Activated CD4-positive, alpha-beta T cell treated with anti-CD3 and anti-CD28 coated beads for 4 hours (primary cell): Measurements from ENCODE around the gene ODC1.
"Not testable (repeated sequence)": the region's sequence is repeated elsewhere in the genome, so short reads cannot be mapped to it uniquely, and the experiment has no call there.

Experiments
- DNase-seq, 2 donors: peaks; one replicate each; pipeline ENCODE4 v3.0.0-alpha.2; 2020

The ODC1 gene

DNA sequence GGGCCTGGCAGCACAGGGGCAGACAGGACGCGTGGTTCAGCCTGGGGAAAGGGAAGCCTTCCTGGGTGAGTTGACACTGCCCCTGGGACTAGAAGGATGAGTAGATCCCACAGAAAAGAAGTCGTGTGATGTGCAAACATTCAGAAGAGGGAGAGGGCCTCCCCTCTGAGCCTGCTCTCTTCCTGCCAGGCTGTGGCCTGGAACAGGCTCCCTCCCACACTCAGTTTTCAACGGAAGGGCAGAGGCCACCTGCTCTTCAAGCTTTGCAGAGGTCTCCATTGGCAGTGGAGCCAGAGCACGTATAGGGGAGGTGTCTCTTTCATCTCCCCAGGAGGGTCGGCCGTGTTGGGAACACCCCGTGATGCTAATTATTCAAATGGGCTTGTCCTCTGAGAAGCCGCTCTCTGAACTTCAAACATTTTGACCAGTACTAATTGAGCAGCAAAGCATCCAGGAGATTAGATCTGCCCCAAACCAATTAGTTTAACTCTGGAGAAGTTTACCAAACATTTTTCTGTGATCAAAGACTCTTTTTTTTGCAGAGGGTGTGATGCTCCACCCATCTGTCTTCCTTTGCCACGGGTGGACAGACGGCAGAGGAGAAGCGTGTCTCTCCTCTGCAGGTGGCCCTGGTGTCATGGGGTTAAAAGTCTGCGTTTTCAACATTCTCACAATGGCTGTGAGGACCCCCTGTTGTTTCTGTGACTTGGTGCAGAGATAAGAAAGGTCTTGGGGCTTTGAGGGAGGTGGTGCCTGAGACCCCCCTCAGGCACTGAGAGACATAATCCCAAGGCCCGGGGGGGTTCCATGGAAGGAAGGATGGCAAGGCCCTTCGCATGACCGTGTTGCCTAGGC lies 29.5 kb upstream of the ODC1 start:
- DNase-seq, result no peak

DNA sequence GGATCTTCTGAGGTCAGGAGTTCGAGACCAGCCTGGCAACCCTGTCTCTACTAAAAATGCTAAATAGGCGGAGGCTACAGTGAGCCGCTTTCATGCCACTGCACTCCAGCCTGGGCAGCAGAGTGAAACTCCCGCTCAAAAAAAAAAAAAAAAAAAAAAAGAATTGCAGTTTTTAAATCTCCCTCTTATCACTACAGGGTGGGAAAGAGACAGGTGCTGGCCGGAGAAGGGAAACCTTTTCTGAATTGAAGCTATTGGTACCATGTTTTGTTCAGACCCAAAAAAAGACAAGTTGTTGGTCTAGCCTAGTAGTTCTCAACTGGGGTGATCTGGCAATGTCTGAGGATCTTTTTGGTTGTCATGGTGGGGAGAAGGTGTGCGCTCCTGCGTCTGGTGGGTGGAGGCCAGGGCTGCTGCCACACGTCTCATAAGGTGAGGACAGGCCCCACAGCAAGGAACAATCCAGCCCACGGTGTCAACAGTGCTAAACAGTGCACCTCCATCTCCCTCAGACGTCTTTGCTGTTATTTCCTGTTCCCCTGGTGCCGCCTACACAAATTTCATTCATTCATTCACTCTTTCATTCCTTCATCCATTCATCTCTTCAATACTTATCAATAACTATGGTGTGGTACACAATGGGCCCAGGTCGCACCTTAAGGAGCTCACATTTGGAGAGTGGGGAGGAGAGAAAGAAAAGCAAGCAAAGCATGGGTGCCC lies 28.8 kb upstream of the ODC1 start:
- no peak for DNase-seq

DNA sequence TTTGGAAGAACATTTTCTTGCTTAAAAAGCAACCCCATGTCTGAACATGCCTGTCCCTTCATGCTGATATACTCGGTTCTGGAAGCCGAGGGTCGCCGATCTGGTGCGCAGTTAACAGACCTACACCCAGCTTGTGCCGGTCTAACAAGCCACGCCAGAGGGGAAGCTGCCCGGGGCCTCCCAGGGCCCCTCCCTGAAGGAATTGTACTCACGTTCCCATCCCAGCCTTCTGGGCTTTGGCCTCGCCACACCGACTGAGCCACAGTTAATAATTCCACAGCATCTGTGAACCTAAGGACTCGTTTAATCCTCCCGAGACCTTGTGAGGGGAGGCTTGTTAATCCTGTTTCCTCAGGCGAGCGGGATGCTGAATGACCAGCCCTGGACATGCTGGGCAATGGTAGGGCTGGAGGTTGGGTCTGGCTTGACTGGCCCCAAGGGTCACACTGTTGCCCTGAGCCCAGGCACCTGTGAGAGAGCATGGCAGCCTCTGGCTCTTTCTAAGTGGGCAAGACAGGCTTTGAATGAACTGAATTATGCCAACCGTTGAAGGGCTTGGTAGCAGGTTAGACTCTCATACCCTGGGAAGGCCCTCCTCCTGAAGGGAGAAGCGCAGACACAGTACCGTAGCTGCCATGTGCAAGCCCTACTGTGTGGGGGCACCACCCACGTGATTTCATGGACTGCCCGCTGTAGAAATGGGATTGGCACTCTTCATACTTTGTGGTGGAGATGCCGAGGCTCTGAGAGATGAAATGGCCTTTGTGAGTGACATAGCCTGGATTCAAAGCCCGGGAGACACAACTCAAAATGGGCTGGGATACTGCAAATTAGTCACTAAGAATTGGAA lies 27.9 kb upstream of the ODC1 start:
- DNase-seq, result no peak

DNA sequence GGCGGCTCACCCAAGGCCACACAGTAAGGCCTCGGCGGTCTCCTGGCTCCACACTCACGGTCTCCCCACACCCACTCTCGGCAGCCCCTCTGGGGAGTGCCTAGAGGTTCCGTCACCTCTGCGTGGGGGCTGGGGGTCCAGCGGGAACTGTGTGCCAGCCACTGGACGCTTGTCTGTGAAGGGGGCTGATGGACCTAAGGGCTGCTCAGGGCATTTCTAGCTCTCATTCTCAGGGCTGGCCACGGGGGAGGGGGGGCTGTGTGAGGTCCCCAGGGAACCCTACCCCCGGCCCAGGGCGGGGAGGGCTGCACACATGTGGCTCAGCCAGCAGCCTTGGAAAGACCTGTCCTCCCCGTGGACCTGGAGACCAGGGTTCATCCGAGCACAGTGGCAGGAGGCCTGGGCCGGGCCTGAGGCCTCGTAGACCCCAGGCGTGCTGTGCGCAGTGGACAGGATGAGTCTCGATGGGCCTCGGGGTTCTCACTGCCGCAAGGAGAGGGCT lies 27.1 kb upstream of the ODC1 start:
- no peak for DNase-seq

DNA sequence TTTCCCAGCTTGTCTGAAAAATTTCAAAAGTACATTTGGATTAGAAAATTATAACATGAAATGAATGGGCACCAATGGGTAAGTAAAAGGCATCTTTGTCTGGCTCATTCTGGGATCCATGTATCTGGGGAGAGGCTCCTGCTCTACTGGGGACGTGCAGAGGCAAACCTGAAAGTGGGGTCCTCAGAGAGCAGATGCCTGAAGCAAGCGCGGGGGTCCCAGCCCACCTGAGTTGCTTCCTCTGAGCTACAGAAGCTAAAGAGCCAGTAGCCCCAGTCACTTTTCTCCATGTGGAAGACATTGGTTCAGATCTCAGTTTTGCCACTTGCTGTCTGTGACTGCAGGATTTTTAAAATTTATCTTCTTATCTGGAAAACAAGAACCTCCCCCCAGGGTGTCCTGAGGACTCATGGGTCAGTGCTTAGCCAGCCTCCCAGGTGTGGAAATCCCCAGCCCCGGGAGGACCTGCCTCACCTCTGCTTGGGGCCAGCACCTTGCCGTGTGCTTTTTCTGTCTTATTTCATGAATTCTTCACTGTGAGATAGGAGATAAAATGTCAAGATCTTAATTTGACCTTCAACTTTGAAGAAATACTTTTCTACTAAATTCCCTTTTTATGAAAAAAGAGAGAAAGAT lies 25.1 kb upstream of the ODC1 start:
- DNase-seq, result no peak

DNA sequence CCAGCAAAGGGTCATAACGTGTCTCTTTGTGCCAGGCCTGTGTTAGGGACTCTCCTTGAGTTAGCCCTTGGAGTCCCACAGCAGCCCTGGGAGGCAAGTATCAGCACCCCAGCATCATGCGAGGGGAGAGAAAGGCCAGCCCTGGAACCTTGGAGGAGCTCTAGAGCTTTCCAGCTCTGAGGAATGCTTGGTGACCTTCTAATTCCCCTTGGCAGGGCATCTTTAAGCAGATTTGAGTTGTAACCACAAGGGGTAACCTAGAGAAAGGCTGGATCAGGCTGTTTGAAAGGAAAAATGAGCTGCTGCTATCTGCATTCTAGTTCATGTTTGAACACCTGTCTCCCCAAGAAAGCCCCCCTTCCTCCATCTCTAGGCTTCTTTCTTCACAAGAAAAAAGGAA lies 23.8 kb upstream of the ODC1 start:
- DNase-seq, result no peak

DNA sequence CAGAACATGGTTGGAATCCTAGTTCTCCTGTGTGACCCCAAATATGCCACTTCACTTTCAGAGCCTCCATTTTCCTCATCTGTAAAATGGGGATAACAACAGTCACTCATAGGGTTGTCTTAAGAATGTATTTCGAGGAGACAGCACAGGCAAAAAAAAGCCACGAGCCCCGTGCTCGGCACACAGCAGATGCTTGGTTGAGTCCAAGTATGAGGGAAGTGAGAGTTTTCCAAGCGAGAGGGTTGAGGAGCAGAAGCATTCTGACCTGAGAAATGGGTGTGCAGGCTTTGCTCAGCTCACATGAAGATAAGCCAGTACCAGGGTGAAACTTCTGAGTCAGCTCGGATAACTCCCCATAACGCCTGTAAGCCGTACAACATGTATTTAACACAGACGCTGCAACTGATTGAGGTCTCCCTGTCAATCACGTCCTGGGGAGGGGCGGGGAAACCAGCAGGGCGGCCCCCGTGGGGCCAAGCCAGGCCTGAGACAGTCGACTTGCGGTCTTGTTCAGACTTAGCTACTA lies 23.0 kb upstream of the ODC1 start:
- no peak for DNase-seq

DNA sequence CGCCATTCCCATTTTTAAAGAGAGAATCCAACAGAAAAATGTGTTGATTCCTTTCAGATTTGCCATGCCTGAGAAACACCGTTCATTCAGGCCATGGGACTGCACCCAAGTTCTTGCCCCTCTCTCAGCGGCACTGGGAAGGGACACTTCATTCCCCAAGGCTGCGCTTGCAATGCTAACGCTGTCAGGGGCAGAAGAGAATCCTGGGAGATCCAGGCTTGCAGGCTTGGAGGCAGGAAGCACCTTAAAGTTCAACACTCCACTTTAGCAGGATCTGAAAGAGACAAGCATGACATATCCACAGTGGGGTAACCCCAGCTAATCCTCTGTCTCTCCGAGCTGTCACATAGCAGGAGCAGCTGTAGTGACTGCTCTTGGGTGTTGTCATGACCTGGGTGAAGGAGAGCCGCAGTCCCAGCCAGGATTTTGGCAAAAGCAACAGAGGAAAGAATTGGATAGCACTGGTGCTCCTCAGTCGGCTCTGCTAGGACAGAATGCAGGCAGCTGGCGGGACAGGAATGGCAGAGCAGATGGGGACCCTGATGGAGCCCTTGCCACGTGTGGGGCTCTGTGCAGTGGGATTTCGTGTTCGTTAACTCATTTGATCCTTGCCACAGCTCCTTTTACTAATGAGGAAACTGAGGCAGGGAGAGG lies 22.0 kb upstream of the ODC1 start:
- no peak for DNase-seq

DNA sequence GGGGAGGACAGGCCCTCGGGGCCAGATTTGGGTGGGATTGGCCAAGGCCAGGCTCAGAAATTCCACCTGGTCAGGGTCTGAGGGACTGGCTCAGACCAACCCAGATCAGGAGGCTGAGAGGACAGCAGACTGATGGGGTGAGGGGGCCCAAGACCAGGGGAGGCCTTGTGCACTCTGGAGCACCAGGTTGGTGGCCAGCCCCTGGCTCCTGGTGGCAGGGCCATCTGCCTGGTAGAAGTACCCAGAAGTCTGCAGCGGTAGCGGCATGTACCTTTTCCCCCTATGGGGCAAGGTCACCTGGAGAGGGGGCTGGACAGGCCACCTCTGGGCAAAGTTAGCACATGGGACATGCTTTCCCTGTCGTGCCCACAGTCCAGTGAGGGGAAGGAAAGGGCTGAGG lies 21.2 kb upstream of the ODC1 start:
- no peak for DNase-seq

DNA sequence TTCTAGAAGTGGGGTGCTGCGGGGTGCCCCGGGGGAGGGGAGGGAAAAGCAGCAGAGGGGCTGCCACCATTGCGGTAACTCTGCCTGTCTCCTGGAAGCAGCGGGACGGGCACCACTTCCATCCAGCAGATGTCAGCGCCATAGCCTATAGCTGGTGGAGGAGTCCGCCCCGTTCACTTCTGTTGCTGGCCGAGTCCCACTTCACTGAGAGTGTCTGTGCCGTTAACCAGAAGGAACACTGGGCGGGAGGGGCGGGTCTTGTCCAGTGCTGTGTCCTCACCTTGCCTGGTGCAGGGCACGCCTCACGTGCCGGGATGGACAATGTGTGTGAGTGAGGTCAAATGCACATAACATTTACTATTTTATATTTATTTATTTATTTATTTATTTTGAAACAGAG lies 19.3 kb upstream of the ODC1 start:
- DNase-seq, result no peak

DNA sequence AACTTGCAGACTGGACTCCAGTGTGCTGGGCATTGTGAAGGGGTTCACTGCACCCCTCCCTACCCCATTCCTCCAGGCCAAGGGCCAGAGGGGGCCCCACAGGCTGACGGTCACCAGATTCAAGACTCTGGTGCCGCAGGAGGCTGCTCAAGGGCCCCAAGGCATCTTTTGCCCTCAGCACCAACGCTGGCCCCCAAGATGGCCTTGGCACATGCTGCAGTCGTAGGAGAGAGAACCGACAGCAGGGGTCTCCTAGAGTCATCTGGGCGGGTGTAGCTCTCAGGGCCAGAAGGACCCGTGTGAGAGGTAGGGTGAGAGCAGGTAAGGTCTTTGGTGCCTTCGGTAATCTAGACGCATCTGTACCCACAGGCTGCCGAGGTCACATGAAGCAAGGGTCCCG lies 18.7 kb upstream of the ODC1 start:
- DNase-seq, result no peak

DNA sequence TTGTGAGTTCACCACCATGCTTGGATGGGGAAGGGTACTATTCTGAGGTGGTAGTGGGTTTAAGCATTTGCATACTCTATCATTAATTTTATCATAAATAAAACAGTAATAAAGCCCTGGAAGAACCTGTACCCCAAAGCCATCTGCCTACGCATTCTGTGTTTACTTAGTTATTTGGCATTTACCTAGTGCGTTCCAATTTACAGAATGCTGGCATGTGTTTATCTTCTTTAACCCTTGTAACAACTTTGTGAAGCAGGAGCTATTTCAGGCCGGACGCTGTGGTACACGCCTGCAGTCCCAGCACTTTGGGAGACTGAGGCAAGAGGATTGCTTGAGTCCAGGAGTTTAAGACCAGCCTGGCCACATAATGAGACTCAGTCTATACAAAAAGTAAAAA lies 17.8 kb upstream of the ODC1 start:
- no peak for DNase-seq

DNA sequence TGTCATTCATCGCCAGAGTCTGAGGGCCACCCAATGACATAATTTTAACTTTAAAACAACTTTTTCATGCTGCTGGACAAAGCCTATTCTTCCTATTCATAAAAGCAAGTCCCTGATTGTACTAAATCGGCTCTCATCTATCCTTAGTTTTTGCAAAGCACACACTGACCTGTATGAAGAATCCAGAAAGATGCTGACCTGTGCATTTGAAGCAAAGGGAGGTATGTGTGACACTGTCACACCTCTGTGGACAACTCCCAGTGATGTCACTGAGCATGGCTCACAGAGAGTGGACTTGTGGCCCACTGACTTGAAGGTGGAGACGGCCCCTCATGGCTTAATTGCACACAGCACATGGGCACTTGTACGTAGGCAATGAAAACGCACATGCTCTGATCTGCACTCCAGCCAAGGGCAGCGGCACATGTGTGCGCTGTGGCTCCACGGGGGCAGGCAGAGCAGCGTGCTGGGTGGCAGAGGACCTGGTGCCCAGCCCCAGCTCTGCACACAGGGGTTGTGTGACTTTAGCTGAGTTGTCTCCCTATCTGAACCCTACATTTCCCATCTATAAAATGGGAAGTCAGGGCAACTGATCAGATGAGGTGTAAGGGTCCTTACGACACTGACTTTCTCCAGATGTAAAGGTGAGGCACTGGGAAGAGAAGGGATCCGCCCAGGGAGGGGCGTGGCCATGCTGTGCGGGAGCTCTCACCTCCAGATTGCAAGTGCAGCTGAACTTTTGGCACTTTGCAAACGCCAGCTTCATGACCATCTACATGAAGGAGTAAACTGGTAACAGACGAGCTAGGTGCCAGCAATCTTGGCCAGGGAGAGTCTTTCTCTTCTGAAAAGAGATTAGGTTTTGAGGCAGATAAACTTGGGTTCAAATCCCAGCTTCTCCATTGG lies 14.3 kb upstream of the ODC1 start:
- no peak for DNase-seq

DNA sequence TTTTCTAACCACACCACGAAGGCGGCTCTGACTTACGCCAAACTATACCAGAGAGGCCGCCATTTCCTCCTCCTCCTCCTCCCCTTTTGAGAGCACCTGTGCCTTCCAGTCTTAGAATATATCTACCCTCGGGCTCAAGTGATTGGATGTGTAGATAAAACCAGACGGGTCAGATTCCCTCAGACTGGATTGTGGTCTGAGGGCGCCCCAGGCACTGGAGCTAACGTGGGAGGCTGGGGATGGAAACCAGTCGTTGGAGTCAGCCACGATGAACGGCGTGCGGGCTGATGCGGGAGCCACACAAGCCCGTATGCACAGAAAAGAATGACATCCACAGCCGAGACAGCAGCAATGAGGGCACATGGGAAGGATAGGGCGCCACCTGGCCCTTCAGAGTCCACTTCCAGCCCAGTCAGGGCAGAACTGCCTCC lies 12.3 kb upstream of the ODC1 start:
- no peak for DNase-seq

DNA sequence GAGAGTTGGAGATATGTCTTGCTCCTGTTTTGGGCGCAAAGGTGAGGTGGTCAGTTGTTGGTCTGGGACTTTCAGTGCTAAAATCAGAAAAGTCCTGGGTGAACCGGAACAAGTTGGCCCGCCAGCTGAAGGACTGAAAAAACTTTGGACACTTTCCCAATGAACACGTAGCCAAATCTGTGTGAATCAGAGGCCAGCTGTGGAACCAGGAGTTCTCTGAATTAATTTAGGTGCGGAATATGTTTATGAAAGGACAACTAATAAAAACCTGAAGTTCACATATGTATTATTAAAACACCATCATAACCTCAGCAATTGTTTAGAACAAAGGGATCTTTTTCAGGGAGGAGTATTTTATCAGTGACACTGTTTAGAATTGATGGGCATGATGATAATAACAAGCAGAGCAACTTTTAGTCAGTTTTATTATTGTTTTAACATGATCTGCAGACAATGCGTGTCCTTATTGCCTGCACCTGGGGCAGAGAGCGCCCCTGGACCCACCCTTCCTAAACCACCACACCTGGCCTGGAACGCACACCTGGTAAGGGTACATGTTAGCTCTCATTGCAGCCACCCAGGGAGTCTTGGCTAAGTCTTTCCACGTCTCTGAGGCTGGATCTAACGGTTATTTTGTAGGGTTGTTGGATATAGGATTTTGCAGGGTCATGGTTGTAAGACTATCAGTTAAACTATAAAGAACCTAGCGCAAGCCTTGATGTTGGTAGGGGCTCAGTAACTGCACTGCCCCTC lies 9.9 kb upstream of the ODC1 start:
- no peak for DNase-seq

DNA sequence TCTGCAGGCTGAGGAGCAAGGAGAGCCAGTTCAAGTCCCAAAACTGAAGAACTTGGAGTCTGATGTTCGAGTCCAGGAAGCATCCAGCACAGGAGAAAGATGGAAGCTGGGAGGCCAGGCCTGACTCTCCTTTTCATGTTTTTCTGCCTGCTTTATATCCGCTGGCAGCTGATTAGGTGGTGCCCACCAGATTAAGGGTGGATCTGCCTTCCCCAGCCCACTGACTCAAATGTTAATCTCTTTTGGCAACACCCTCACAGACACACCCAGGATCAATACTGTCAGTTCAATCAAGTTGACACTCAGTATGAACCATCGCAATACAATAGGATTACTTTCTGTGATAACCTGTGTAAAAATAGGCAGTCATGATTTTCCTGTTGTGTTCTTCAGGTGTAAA lies 9.1 kb upstream of the ODC1 start:
- DNase-seq, result not testable (repeated sequence)

DNA sequence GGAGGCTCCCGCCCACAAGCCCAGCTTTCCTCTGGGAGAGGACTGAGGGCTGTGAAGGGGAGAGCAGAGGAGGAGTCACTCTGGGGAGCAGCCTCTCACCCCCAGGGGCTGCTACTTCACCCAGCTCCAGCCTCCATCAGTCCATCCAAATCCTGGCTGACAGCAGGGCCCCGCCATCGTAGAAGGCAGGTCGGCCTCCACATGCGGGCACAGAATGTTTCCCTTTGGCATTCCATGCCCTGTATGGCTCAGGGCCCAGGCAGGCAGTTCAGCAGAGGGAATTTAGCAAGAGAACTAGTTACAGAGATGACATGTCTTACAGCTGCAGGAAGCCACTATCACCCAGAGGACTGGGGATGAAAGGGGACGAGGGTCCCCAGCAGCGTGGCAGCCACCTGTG lies 6.4 kb upstream of the ODC1 start:
- no peak for DNase-seq

DNA sequence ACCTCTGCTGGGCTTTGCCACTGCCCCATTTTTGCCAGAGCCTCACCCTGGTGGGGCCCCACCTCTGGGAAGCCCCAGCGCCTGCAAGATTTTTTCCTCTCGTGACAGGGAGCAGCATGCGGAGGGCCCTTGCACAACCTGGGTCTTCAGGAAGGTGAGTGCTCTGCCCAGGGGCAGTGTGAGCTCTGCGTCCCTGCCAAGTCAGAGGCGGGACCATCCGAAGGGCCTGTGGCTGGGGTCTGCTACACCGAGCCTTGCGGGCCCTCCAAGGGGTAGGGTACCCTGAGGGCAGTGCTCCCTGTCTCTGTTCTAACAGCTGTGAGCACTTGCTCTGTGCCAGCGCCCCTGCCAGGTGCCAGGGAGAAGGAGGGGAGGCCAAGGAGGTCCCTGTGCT lies 5.8 kb upstream of the ODC1 start:
- no peak for DNase-seq

DNA sequence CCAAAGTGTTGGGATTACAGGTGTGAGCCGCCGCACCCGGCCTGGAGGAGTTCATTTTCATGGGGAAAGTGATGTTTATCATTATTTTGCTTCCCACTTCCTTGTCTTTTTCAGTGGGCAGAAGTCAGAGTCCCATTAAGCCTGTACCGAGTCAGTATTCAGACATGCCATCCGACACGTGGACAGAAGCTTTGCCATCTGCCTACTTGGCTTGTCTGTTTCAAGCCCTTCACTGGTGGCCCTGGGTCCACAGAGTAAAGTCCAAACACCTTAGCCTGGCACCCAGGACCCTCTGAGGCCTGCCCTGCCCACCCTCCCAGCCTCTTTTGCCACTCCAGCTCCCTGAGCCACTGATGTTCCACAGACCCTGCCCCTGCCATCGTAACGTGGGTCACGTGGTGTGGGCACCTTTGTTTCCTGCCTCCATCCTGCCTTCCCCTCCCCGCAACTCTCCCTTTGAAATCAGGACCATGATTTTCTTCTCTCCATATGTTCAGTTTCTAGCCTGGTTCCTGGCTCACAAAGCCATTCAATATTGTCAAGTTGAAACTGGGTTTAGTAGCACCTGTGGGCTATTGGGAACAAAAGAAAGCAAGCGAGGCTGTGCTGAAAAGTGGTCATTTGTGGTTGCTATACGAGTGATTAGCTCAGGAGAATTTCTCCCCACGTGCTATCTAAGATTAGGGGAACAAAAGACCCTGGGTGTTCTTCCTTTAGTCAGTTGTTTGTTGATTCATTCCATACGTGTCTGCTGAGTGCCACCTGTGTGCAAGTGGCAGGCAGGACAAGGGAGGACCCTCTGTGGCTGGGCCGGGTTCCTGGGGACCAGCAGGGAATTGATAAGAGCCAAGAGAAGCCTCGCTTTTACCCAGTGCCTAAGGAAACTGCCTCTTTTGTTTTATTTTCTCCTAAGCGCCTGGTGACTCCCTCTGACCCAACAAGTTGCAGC lies 5.1 kb upstream of the ODC1 start:
- no peak for DNase-seq
